GM23338 (cell line): ENCODE measurements around the gene UST. TPM values are rescaled to one million over a fixed set of nuclear protein-coding genes. Genes with fewer than 3 reads are reported as not detected.
"Not testable (repeated sequence)": the region's sequence is repeated elsewhere in the genome, so short reads cannot be mapped to it uniquely, and the experiment has no call there.

ENCODE experiments used
- ATAC-seq: fragments of 200-7000 bp; cut with Tn5 transposase; 3 replicates; pipeline ENCODE4 v1.9.1; 2020
- DNase-seq: peaks from one replicate; pipeline ENCODE4 v3.0.0-alpha.2; 2015; ENCODE audit warnings: low spot score
- H2AFZ ChIP-seq: fragments of 200-600 bp; sonication (generic); 2 replicates; pipeline ENCODE4 v1.8.0; 2016; ENCODE audit warnings: antibody characterized with exemption, mild to moderate bottlenecking, moderate library complexity
- H3F3A ChIP-seq: fragments of 200-600 bp; sonication (generic); replicated peaks from 2 replicates; pipeline ENCODE4 v1.8.0; 2017; ENCODE audit warnings: antibody characterized with exemption, mixed run types, low read depth
- H3K27ac ChIP-seq: fragments of 200-600 bp; sonication (generic); 2 replicates; pipeline ENCODE4 v1.6.1; 2016; ENCODE audit warnings: low read depth
- H3K27me3 ChIP-seq: fragments of 200-600 bp; sonication (generic); 2 replicates; pipeline ENCODE4 v1.8.0; 2016; ENCODE audit warnings: mild to moderate bottlenecking, mixed run types, moderate library complexity; ENCODE audit not compliant: insufficient read depth
- H3K36me3 ChIP-seq: fragments of 200-600 bp; sonication (generic); 2 replicates; pipeline ENCODE4 v1.8.0; 2016; ENCODE audit warnings: mild to moderate bottlenecking; ENCODE audit not compliant: insufficient read depth
- H3K4me1 ChIP-seq: fragments of 200-600 bp; sonication (generic); 2 replicates; pipeline ENCODE4 v1.8.0; 2016; ENCODE audit warnings: mild to moderate bottlenecking, moderate library complexity; ENCODE audit not compliant: insufficient read depth
- H3K4me2 ChIP-seq: fragments of 200-600 bp; sonication (generic); 2 replicates; pipeline ENCODE4 v1.7.1; 2017; ENCODE audit warnings: mixed run types
- H3K4me3 ChIP-seq: fragments of 200-600 bp; sonication (generic); 2 replicates; pipeline ENCODE4 v1.6.1; 2016; ENCODE audit warnings: mixed run types
- H3K79me2 ChIP-seq: fragments of 200-600 bp; sonication (generic); replicated peaks from 2 replicates; pipeline ENCODE4 v1.8.0; 2017; ENCODE audit warnings: mild to moderate bottlenecking; ENCODE audit not compliant: insufficient read depth
- H3K9me2 ChIP-seq: fragments of 200-600 bp; sonication (generic); 2 replicates; pipeline ENCODE4 v1.8.0; 2017; ENCODE audit not compliant: insufficient read depth
- H4K20me1 ChIP-seq: fragments of 200-600 bp; sonication (generic); replicated peaks from 2 replicates; pipeline ENCODE4 v1.8.0; 2017; ENCODE audit warnings: mild to moderate bottlenecking; ENCODE audit not compliant: insufficient read depth
- H3K27ac Mint-ChIP-seq: 2 replicates; pipeline ENCODE4 v1.8.0; 2020; ENCODE audit warnings: inconsistent platforms, mild to moderate bottlenecking, moderate library complexity, mixed read lengths
- H3K27me3 Mint-ChIP-seq: 3 replicates; pipeline ENCODE4 v1.8.0; 2022; ENCODE audit warnings: low read depth, mild to moderate bottlenecking, moderate library complexity, mixed read lengths, inconsistent platforms; ENCODE audit not compliant: insufficient read depth, poor library complexity
- H3K36me3 Mint-ChIP-seq: 3 replicates; pipeline ENCODE4 v1.8.0; 2021; ENCODE audit warnings: low read depth, mild to moderate bottlenecking, inconsistent platforms, moderate library complexity, mixed read lengths
- H3K4me1 Mint-ChIP-seq: 3 replicates; pipeline ENCODE4 v1.8.0; 2020; ENCODE audit warnings: mild to moderate bottlenecking, inconsistent platforms, mixed read lengths
- H3K4me3 Mint-ChIP-seq: 3 replicates; pipeline ENCODE4 v1.8.0; 2021; ENCODE audit warnings: moderate library complexity, mild to moderate bottlenecking, inconsistent platforms, mixed read lengths
- H3K9me3 Mint-ChIP-seq: 3 replicates; pipeline ENCODE4 v1.8.0; 2020; ENCODE audit warnings: moderate library complexity, mild to moderate bottlenecking, inconsistent platforms, mixed read lengths
- CREB1 ChIP-seq: fragments of 250-450 bp; sonication (Bioruptor Pico); IDR thresholded peaks from 2 replicates; pipeline ENCODE4 v1.5.0; 2020; ENCODE audit warnings: low read depth, mild to moderate bottlenecking, moderate library complexity
- CTCF ChIP-seq, 2 experiments: fragments of 200-600 bp in 1 of 2; sonication (generic) in 1 of 2; conservative IDR thresholded peaks; 2 replicates each; pipeline versions ENCODE4 v1.5.1 to v1.6.1; 2016 to 2017; ENCODE audit warnings: antibody characterized with exemption in 2 of 2, low read depth in 2 of 2, mild to moderate bottlenecking in 2 of 2, moderate library complexity in 1 of 2
- EZH2 ChIP-seq: fragments of 200-600 bp; sonication (generic); IDR thresholded peaks from one replicate; pipeline ENCODE4 v1.8.0; 2017; ENCODE audit warnings: antibody characterized with exemption, mild to moderate bottlenecking, low read depth; ENCODE audit not compliant: unreplicated experiment
- EZH2phosphoT487 ChIP-seq: fragments of 200-600 bp; sonication (generic); IDR thresholded peaks from one replicate; pipeline ENCODE4 v1.8.1; 2018; ENCODE audit warnings: antibody characterized with exemption; ENCODE audit not compliant: unreplicated experiment
- JUNB ChIP-seq: IDR thresholded peaks from one replicate; pipeline ENCODE4 v1.6.1; 2016; ENCODE audit warnings: antibody characterized with exemption; ENCODE audit not compliant: unreplicated experiment
- NANOG ChIP-seq: IDR thresholded peaks from 2 replicates; pipeline ENCODE4 v1.6.1; 2016; ENCODE audit warnings: antibody characterized with exemption, borderline replicate concordance
- POLR2AphosphoS5 ChIP-seq: IDR thresholded peaks from 2 replicates; pipeline ENCODE4 v1.6.1; 2016; ENCODE audit warnings: antibody characterized with exemption, low read depth
- STAT1 ChIP-seq: IDR thresholded peaks from one replicate; pipeline ENCODE4 v1.6.1; 2016; ENCODE audit warnings: antibody characterized with exemption; ENCODE audit not compliant: unreplicated experiment
- ZNF114 ChIP-seq: fragments of 250-450 bp; sonication (Bioruptor Pico); IDR thresholded peaks from 2 replicates; pipeline ENCODE4 v1.5.0; 2020; ENCODE audit warnings: mild to moderate bottlenecking, moderate library complexity
- ZNF331 ChIP-seq: fragments of 250-450 bp; sonication (Bioruptor Pico); IDR thresholded peaks from 2 replicates; pipeline ENCODE4 v1.5.0; 2020; ENCODE audit warnings: low read depth, mild to moderate bottlenecking, moderate library complexity
- polyA plus RNA-seq: library from polyadenylated mRNA; unstranded; fragments of >200 nt; fragmentation: Nextera tagmentation; extraction: Ambion mirVana; gene quantifications from 2 replicates; pipeline ENCODE4 v1.2.1, GENCODE V29; 2016
- total RNA-seq: library from RNA; depleted of rRNA; stranded (reverse); fragments of >200 nt; shearing (Covaris generic); gene quantifications from 2 replicates; pipeline ENCODE4 v1.2.3, GENCODE V29; 2014
- TF ChIP-seq, protein P1 (sequence below): IDR thresholded peaks from 2 replicates; pipeline ENCODE4 v1.6.1; 2016; ENCODE audit warnings: antibody characterized with exemption
- TF ChIP-seq, protein P2 (sequence below): IDR thresholded peaks from one replicate; pipeline ENCODE4 v1.6.1; 2018; ENCODE audit warnings: antibody characterized with exemption; ENCODE audit not compliant: unreplicated experiment

UST gene
- total and polyA plus RNA-seq, 2 experiments from 2014 or later = 12.6 to 33.0 TPM

DNA sequence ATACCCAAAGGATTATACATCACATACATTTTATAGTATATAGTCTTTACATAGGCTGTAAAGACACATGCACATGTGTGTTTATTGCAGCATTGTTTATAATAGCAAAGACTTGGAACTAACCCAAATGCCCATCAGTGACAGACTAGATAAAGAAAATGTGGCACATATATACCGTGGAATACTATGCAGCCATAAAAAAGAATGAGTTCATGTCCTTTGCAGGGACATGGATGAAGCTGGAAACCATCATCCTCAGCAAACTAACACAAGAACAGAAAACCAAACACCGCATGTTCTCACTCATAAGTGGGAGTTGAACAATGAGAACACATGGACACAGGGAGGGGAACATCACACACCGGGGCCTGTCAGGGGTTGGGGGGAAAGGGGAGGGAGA, 231.5 kb downstream of the UST start:
- not testable (repeated sequence) for H3K27ac Mint-ChIP-seq, H3K36me3 ChIP-seq

DNA sequence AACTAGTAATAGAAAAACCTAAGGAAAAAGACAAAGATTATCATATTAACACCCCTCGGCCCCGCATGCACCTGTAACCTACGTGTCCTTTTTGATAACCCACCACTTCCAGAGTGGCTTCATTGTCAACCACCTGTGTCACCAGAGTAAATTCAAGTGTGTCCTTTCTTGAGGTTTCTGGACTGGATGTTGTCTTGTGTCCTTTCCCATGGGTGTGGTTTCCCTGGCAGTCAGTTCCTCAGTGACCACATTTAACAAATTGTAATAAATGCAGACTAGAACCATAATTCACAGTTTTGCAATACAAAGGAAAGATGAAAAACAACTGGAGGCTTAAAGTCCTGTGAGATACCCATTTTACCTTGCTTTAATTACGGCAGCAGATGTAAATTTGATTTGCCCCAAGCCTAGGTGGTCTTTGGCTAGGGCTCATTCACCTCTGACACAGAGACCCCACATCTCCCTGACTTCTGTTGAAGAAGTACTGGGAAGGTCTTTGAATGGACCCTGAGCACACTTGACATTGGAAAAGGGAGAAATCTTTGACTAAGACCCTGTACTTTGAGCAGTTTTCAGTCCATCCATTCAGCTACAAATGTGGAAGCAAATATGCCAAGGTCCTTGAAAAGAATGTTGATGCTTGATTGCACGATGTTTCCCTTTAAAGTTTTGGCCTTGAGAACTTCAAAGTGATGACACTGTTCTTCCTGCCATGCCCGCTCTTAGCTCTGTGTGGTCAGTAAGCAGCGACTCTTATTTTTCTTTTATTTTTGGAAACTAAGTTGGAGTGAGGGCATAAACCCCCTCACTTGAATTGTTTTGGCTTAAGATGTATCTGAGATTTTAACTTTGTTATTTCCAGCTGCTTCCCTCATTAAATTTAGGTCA, 232.4 kb downstream of the UST start:
- H4K20me1 ChIP-seq = no peaks in the 10 kb centered on the region
- H3K27me3 ChIP-seq = no peaks in the 10 kb centered on the region
- H3K36me3 ChIP-seq = peaks cover 3% of the 10 kb centered on the region; the same call in 1 of the 2 replicates
- Mint-ChIP-seq H3K36me3 (peaks cover 40% of the 10 kb centered on the region), H3K9me3 (no peaks in the 10 kb centered on the region), H3K4me1 (peaks cover 43% of the 10 kb centered on the region), H3K4me3 (no peak overlapping the region), H3K27me3 (peaks cover 3% of the 10 kb centered on the region), H3K27ac (no peak overlapping the region)
- no peaks in the 10 kb centered on the region for H3K9me2 ChIP-seq
- H3K4me3 ChIP-seq = no peak overlapping the region
- H3K27ac ChIP-seq = 0 out of 2 replicates have a peak overlapping the region, but pooled peaks have one; percentile 2
- TF ChIP-seq ZNF114 (no peak), CTCF (conservative IDR thresholded peaks at IDR 0.05; ENCODE audit: low read depth in 2 of 2) (no peak), JUNB (no peak), STAT1 (no peak), CREB1 (CRISPR knock-in tag) (no peak), NANOG (no peak), EZH2phosphoT487 (no peak), POLR2AphosphoS5 (no peak), ZNF331 (CRISPR knock-in tag) (no peak), EZH2 (no peak)
- TF ChIP-seq, protein P1, sequence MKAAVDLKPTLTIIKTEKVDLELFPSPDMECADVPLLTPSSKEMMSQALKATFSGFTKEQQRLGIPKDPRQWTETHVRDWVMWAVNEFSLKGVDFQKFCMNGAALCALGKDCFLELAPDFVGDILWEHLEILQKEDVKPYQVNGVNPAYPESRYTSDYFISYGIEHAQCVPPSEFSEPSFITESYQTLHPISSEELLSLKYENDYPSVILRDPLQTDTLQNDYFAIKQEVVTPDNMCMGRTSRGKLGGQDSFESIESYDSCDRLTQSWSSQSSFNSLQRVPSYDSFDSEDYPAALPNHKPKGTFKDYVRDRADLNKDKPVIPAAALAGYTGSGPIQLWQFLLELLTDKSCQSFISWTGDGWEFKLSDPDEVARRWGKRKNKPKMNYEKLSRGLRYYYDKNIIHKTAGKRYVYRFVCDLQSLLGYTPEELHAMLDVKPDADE = no peak
- TF ChIP-seq, protein P2, sequence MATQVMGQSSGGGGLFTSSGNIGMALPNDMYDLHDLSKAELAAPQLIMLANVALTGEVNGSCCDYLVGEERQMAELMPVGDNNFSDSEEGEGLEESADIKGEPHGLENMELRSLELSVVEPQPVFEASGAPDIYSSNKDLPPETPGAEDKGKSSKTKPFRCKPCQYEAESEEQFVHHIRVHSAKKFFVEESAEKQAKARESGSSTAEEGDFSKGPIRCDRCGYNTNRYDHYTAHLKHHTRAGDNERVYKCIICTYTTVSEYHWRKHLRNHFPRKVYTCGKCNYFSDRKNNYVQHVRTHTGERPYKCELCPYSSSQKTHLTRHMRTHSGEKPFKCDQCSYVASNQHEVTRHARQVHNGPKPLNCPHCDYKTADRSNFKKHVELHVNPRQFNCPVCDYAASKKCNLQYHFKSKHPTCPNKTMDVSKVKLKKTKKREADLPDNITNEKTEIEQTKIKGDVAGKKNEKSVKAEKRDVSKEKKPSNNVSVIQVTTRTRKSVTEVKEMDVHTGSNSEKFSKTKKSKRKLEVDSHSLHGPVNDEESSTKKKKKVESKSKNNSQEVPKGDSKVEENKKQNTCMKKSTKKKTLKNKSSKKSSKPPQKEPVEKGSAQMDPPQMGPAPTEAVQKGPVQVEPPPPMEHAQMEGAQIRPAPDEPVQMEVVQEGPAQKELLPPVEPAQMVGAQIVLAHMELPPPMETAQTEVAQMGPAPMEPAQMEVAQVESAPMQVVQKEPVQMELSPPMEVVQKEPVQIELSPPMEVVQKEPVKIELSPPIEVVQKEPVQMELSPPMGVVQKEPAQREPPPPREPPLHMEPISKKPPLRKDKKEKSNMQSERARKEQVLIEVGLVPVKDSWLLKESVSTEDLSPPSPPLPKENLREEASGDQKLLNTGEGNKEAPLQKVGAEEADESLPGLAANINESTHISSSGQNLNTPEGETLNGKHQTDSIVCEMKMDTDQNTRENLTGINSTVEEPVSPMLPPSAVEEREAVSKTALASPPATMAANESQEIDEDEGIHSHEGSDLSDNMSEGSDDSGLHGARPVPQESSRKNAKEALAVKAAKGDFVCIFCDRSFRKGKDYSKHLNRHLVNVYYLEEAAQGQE = no peak
- no peaks in the 10 kb centered on the region; the same call in 1 of the 2 replicates for H3K79me2 ChIP-seq
- no peak overlapping the region for H3K4me2 ChIP-seq
- ATAC-seq (no peak), DNase-seq (no peak)
- no peaks in the 10 kb centered on the region for H3F3A ChIP-seq
- H2AFZ ChIP-seq = no peak overlapping the region
- H3K4me1 ChIP-seq = peaks cover 14% of the 10 kb centered on the region

More for the DNA sequence above, 231.5 kb downstream of the UST start:
- H4K20me1 ChIP-seq, H3K4me3 Mint-ChIP-seq, H3K79me2 ChIP-seq, H2AFZ ChIP-seq, H3K27me3 Mint-ChIP-seq, H3F3A ChIP-seq, H3K4me3 ChIP-seq, H3K27me3 ChIP-seq, DNase-seq, H3K27ac ChIP-seq, H3K9me3 Mint-ChIP-seq, H3K9me2 ChIP-seq, ATAC-seq, H3K4me2 ChIP-seq: not testable (repeated sequence)
- H3K4me1 Mint-ChIP-seq = peaks cover 49% of the 10 kb centered on the region
- peaks cover 23% of the 10 kb centered on the region for H3K4me1 ChIP-seq
- H3K36me3 Mint-ChIP-seq = peaks cover 40% of the 10 kb centered on the region
